Lower lobe of right lung (tissue), 2 donors: ENCODE measurements around the gene NCOA3. TPM values are rescaled to one million over a fixed set of nuclear protein-coding genes. Genes with fewer than 3 reads are reported as not detected.

Source experiments
- ATAC-seq, 2 donors: fragments of 200-7000 bp; cut with Tn5 transposase; one replicate each; pipeline ENCODE4 v1.9.1; 2020 to 2022; ENCODE audit warnings: mild to moderate bottlenecking in 2 of 2, moderate library complexity in 2 of 2
- DNase-seq: peaks from one replicate; pipeline ENCODE4 v3.0.0-alpha.2; 2020
- H3K27ac ChIP-seq: fragments of 200-600 bp; one replicate; pipeline ENCODE4 v1.8.0; 2022
- H3K27me3 ChIP-seq: fragments of 200-600 bp; one replicate; pipeline ENCODE4 v1.8.0; 2022; ENCODE audit warnings: low read depth
- H3K36me3 ChIP-seq: fragments of 200-600 bp; one replicate; pipeline ENCODE4 v1.8.0; 2022; ENCODE audit warnings: mild to moderate bottlenecking
- H3K4me1 ChIP-seq: fragments of 200-600 bp; one replicate; pipeline ENCODE4 v1.8.0; 2022
- H3K4me3 ChIP-seq: fragments of 200-600 bp; one replicate; pipeline ENCODE4 v1.8.0; 2022; ENCODE audit warnings: mild to moderate bottlenecking
- H3K9me3 ChIP-seq: fragments of 200-600 bp; one replicate; pipeline ENCODE4 v1.8.0; 2022
- intact Hi-C: fragments of 100-400 bp; cut with DNase I; formaldehyde crosslinking; loops from one replicate; pipeline ENCODE4 v1.11.0; 2022
- total RNA-seq: library from RNA; stranded (reverse); fragmentation: NEBNext Ultra II Directional; extraction: Animal tissue kit (Norgen Biotek cat#: 25700); gene quantifications from one replicate; pipeline ENCODE4 v1.2.1, GENCODE V29; 2021
- TF ChIP-seq, protein P1 (sequence below): fragments of 200-600 bp; IDR thresholded peaks from one replicate; pipeline ENCODE4 v1.8.0; 2022; ENCODE audit warnings: antibody characterized with exemption, mild to moderate bottlenecking
- donor health status: DM: no; HTN: yes; CAD: no; lungs with severe emphysema.

Gene NCOA3
- total RNA-seq, 1 donor from 2014 or later: 42.1 TPM

DNA sequence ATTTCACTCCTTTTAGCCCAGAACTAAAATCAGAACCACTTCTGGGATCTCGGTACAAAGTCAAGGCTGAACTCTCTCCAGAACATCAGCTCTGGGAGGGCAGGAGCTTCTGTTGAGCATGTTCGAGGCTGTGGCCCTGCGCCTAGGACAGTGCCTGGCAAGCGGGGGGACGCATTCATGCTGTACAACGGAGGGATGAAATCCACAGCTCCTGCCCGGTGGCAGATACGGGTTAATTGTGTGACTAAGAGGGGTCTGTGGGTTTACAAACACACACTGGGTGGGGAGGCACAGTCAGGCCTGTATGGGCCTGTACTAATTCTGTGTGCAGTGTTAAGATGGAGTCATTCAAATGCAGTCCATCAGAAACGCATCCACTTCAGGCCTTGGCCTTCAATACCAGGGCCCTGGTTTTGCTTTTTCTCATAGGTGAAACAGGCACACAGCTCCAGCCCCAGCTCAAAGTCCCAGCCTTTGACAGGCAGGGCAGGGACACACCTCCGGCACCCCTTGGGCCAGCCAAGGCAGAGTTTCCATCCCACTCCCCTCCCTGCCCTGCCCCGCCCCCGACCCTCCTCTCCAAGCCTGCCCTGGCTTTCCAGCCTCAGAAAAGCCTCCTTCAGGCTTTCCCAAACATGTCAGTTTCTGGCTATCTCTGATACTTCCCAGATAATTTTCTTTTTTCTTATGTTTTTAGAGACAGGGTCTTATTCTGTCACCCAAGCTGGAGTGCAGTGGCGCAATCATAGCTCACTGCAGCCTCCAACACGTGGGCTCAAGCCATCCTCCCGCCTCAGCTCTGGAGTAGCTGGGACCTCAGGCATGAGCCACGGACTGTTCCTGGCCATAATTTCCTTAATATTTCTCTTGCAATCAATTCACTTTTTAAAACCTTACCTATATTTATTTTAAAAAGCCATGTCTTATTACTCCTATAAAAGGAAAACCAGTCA lies 173.8 kb downstream of the NCOA3 start:
- H3K4me1 ChIP-seq: no peaks in the 10 kb centered on the region
- no peaks in the 10 kb centered on the region for H3K27me3 ChIP-seq
- intact Hi-C loops: no loop called here
- TF ChIP-seq, protein P1, sequence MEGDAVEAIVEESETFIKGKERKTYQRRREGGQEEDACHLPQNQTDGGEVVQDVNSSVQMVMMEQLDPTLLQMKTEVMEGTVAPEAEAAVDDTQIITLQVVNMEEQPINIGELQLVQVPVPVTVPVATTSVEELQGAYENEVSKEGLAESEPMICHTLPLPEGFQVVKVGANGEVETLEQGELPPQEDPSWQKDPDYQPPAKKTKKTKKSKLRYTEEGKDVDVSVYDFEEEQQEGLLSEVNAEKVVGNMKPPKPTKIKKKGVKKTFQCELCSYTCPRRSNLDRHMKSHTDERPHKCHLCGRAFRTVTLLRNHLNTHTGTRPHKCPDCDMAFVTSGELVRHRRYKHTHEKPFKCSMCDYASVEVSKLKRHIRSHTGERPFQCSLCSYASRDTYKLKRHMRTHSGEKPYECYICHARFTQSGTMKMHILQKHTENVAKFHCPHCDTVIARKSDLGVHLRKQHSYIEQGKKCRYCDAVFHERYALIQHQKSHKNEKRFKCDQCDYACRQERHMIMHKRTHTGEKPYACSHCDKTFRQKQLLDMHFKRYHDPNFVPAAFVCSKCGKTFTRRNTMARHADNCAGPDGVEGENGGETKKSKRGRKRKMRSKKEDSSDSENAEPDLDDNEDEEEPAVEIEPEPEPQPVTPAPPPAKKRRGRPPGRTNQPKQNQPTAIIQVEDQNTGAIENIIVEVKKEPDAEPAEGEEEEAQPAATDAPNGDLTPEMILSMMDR: no peak
- peaks cover 9% of the 10 kb centered on the region for H3K36me3 ChIP-seq
- no peak overlapping the region for H3K4me3 ChIP-seq
- no peak for ATAC-seq
- H3K9me3 ChIP-seq: no peaks in the 10 kb centered on the region
- DNase-seq: no peak
- H3K27ac ChIP-seq: no peak overlapping the region

DNA sequence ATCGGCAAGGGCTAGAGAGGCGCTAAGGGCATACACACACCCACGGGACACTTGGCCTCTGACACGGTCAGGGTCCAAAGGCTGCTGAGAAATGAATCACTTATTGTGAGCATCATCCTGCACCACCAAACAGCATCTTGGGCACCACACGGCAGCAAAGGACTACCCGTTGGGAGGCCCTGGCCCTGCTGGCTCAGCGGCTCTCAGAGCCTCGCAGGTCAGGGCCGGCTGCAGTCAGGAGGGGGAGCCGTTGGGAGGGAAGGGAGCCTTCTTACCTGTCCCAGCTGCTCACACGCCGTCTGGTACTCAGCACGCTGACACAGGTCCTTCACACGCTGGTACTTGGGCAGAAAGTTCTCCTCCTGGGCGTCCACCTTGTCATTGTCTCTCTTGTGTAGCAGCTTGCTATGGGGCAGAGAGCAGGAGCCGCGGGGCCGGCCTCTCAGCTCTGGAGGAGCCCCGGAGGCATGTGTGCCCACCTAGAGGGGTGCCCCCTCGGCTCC lies 174.6 kb downstream of the NCOA3 start:
- H3K9me3 ChIP-seq: no peaks in the 10 kb centered on the region
- H3K4me3 ChIP-seq: no peak overlapping the region
- ATAC-seq: no peak
- TF ChIP-seq, protein P1: no peak
- intact Hi-C loops: no loop called here
- no peaks in the 10 kb centered on the region for H3K4me1 ChIP-seq
- no peaks in the 10 kb centered on the region for H3K27me3 ChIP-seq
- H3K36me3 ChIP-seq: peaks cover 9% of the 10 kb centered on the region
- no peak for DNase-seq
- H3K27ac ChIP-seq: no peak overlapping the region

- DNase-seq (no peak), ATAC-seq (no peak)
- Histone ChIP-seq H3K4me3 (no peak overlapping the region), H3K27me3 (no peaks in the 10 kb centered on the region), H3K9me3 (no peaks in the 10 kb centered on the region), H3K4me1 (peaks cover 6% of the 10 kb centered on the region), H3K36me3 (peaks cover 9% of the 10 kb centered on the region), H3K27ac (no peak overlapping the region)
- intact Hi-C loops: no loop called here
- TF ChIP-seq, protein P1: no peak
Observed at GRCh38 chr20:47676912-47677634, 175.4 kb downstream of the NCOA3 start.

DNA sequence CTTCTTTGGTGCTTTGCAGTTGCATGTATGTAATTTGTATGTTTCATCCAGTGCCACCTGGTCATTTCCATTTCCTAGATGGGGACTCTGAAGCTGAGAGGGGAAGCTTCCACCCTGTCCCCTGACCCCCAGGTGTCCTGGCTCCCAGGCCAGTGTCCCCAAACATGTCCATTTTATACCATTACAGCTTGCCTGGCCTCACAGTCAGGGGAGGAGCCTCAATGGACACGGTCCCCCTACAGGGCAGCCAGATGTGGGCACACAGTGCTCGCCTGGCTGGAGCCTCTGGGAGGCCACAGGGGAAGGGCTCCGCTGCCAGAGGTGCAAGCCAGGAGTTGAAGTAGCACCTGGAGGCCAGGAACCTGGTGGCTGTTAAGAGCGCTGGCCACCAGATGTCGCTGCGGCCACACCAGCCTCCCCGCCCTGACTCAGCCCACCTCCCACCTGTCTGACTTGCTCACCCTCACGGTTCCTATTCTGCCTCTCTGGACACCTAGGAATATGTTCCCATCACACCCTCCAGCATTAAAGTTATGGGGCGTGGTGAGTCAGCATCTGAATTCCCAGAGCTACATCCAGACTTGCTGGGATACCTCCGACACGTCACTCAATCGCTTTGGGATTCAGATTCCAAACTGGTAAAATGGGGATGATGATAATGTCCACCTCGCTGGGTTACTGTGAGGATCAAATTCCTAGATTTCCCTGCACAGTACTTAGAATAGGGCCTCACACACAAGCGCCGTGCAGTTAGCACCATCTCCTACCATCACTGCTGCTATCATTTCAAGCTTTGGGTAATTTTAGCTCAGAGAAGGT lies 176.2 kb downstream of the NCOA3 start:
- no peak overlapping the region for H3K4me3 ChIP-seq
- H3K36me3 ChIP-seq: peaks cover 9% of the 10 kb centered on the region
- intact Hi-C loops: no loop called here
- ATAC-seq (peak; percentile 57 to 73), DNase-seq (no peak)
- TF ChIP-seq, protein P1: peak; percentile 76
- no peaks in the 10 kb centered on the region for H3K9me3 ChIP-seq
- H3K27me3 ChIP-seq: no peaks in the 10 kb centered on the region
- H3K4me1 ChIP-seq: peaks cover 14% of the 10 kb centered on the region
- H3K27ac ChIP-seq: no peak overlapping the region

DNA sequence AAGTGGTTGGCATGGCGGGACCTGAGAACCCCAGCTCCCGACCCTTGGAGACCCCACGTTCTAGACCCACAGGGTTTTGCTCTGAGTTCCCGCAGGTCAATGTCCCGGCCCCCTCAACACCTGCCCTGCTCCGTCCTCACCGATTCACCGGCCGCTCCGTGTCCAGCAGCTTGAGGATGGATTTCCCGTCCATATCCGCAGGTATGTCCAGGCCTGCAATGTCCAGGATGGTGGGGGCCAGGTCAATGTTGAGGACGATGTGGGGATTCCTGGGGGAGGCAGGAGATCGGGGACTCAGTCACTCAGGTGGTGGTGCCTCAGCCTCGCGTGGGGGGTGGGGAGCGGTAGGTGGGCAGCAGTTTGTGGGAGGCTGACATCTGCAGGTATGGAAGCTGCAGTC lies 176.8 kb downstream of the NCOA3 start:
- DNase-seq: no peak
- TF ChIP-seq, protein P1: no peak
- Histone ChIP-seq H3K4me1 (peaks cover 17% of the 10 kb centered on the region), H3K27me3 (no peaks in the 10 kb centered on the region), H3K36me3 (peaks cover 9% of the 10 kb centered on the region), H3K27ac (no peak overlapping the region), H3K9me3 (no peaks in the 10 kb centered on the region), H3K4me3 (no peak overlapping the region)
- no peak for ATAC-seq
- intact Hi-C loops: no loop called here
